GM12878 (cell line): ENCODE measurements around the gene PSRC1. TPM values are rescaled to one million over a fixed set of nuclear protein-coding genes. Genes with fewer than 3 reads are reported as not detected.

Experiments
- ATAC-seq: fragments of 200-7000 bp; cut with Tn5 transposase; 3 replicates; pipeline ENCODE4 v1.9.1; 2020; ENCODE audit warnings: mild to moderate bottlenecking, moderate library complexity
- BruUV-seq: library from RNA; stranded (reverse); fragments of 400-500 nt; replicated peaks from 2 replicates; lab custom pipeline; 2021; lab: Mats Ljungman, UMichigan
- CTCF ChIA-PET: fragments of 300-600 bp; sonication (Branson Sonifier 250); formaldehyde crosslinking; extraction: SDS; loops from one replicate; lab custom pipeline; 2021; ENCODE audit warnings: inconsistent platforms; lab: Yijun Ruan, JAX
- POLR2A ChIA-PET: fragments of 350-600 bp; formaldehyde crosslinking; extraction: SDS; loops from one replicate; lab custom pipeline; 2021; ENCODE audit warnings: inconsistent platforms; lab: Charles Lee
- RAD21 ChIA-PET: fragments of 300-600 bp; sonication (Branson Sonifier 250); formaldehyde crosslinking; loops from one replicate; lab custom pipeline; 2023; ENCODE audit warnings: antibody characterized with exemption; ENCODE audit not compliant: unreplicated experiment; lab: Charles Lee
- SMC1A ChIA-PET: fragments of 300-600 bp; sonication (Branson Sonifier 250); formaldehyde crosslinking; loops from one replicate; lab custom pipeline; 2023; ENCODE audit not compliant: unreplicated experiment, uncharacterized antibody; lab: Charles Lee
- DNase-seq: peaks from one replicate; pipeline ENCODE4 v3.0.0-alpha.2; 2011; ENCODE audit warnings: low read depth, low spot score
- FAIRE-seq: peaks from 3 replicates; lab custom pipeline; 2011; peaks lifted over from hg19 to GRCh38; lab: Jason Lieb, UNC
- H2AFZ ChIP-seq: 2 replicates; pipeline ENCODE4 v1.6.0; 2011; ENCODE audit warnings: low read depth, low read length, control low read depth; ENCODE audit not compliant: control insufficient read depth
- H3K27ac ChIP-seq: 2 replicates; pipeline ENCODE4 v1.5.1; 2011; ENCODE audit warnings: control low read depth; ENCODE audit not compliant: control insufficient read depth, insufficient read depth
- H3K27me3 ChIP-seq, 2 experiments: replicated peaks in 1 of 2; 2 replicates each; pipeline versions ENCODE4 v1.6.0 to v1.6.1; 2011; ENCODE audit warnings: low read length in 1 of 2; ENCODE audit not compliant: control insufficient read depth in 2 of 2, insufficient read depth in 2 of 2
- H3K36me3 ChIP-seq, 2 experiments: 2 replicates each; pipeline ENCODE4 v1.5.1; 2011; ENCODE audit warnings: low read length in 1 of 2; ENCODE audit not compliant: control insufficient read depth in 2 of 2, insufficient read depth in 2 of 2
- H3K4me1 ChIP-seq: 2 replicates; pipeline ENCODE4 v1.6.1; 2011; ENCODE audit warnings: mild to moderate bottlenecking, low read length, moderate library complexity, mixed read lengths; ENCODE audit not compliant: control insufficient read depth, insufficient read depth
- H3K4me2 ChIP-seq: 2 replicates; pipeline ENCODE4 v1.6.0; 2011; ENCODE audit warnings: control low read depth; ENCODE audit not compliant: control insufficient read depth, insufficient read depth
- H3K4me3 ChIP-seq: fragments of 200-600 bp; sonication (generic); 2 replicates; pipeline ENCODE4 v1.5.1; 2016
- H3K79me2 ChIP-seq: 2 replicates; pipeline ENCODE4 v1.6.0; 2011; ENCODE audit warnings: low read length; ENCODE audit not compliant: control insufficient read depth, insufficient read depth
- H3K9ac ChIP-seq: 2 replicates; pipeline ENCODE4 v1.8.0; 2011; ENCODE audit warnings: low read length, control low read depth, mixed read lengths; ENCODE audit not compliant: control insufficient read depth, insufficient read depth
- H3K9me3 ChIP-seq: replicated peaks from 3 replicates; pipeline ENCODE4 v1.5.1; 2011; ENCODE audit warnings: mild to moderate bottlenecking, low read length; ENCODE audit not compliant: control insufficient read depth, insufficient read depth
- H4K20me1 ChIP-seq: 2 replicates; pipeline ENCODE4 v1.6.0; 2011; ENCODE audit not compliant: control insufficient read depth, insufficient read depth
- BACH1 ChIP-seq: fragments of 450-650 bp; IDR thresholded peaks from 2 replicates; pipeline ENCODE4 v1.6.1; 2017; ENCODE audit warnings: mild to moderate bottlenecking, borderline replicate concordance
- CEBPB ChIP-seq, 2 experiments: fragments of 150-350 bp in 1 of 2; IDR thresholded peaks; 2 replicates each; pipeline ENCODE4 v1.6.1; 2012 to 2014; ENCODE audit warnings: low read depth in 2 of 2, low read length in 2 of 2, borderline replicate concordance in 1 of 2, inconsistent platforms in 1 of 2
- PAX5 ChIP-seq: IDR thresholded peaks from 2 replicates; pipeline ENCODE4 v1.6.1; 2011; ENCODE audit warnings: low read depth, low read length, borderline replicate concordance
- SIX5 ChIP-seq: IDR thresholded peaks from 2 replicates; pipeline ENCODE4 v1.6.1; 2011; ENCODE audit warnings: mild to moderate bottlenecking, low read depth, low read length, moderate library complexity; ENCODE audit not compliant: severe bottlenecking
- SMAD1 ChIP-seq: fragments of 450-650 bp; IDR thresholded peaks from 2 replicates; pipeline ENCODE4 v1.6.1; 2018; ENCODE audit warnings: mild to moderate bottlenecking, low read depth; ENCODE audit not compliant: partially characterized antibody
- STAT3 ChIP-seq: IDR thresholded peaks from 2 replicates; pipeline ENCODE4 v1.6.1; 2011; ENCODE audit warnings: low read depth, low read length, improper control_type of control experiment
- SUZ12 ChIP-seq: fragments of 200-600 bp; sonication (generic); IDR thresholded peaks from one replicate; pipeline ENCODE4 v1.6.1; 2018; ENCODE audit warnings: antibody characterized with exemption, mild to moderate bottlenecking; ENCODE audit not compliant: unreplicated experiment
- WGBS: methylation state at CpG from one replicate; pipeline ENCODE4 v1.1.6; 2016; ENCODE audit warnings: low lambda C conversion rate; ENCODE audit not compliant: insufficient replicate concordance, insufficient coverage; ENCODE audit errors: missing lambda C conversion rate; 5-methylcytosine and 5-hydroxymethylcytosine counted together
- in situ Hi-C: fragments of 300-500 bp; cut with MboI; formaldehyde crosslinking; loops from 9 replicates; pipeline ENCODE4 v1.14.3; 2018; ENCODE audit warnings: mixed read lengths
- intact Hi-C: fragments of 100-400 bp; cut with micrococcal nuclease; formaldehyde crosslinking; loops from one replicate; pipeline ENCODE4 v1.14.2; 2022; ENCODE audit not compliant: unreplicated experiment
- polyA plus RNA-seq, 11 experiments: library from polyadenylated mRNA; depleted of rRNA in 4 of 11; unstranded in 6 of 11; stranded (reverse) in 5 of 11; fragments of >200 nt; fragmentation: Nextera tagmentation in 4 of 11; fragmentation: Illumina TruSeq in 1 of 11; extraction: Ambion mirVana in 4 of 11; extraction: Trizol in 1 of 11; gene quantifications; 1 replicate in 1 of 11; 2 replicates in 10 of 11; pipeline versions ENCODE4 v1.2.1 to v1.2.3, GENCODE V29; 2011 to 2016; ENCODE audit warnings: inconsistent platforms in 2 of 11, missing spikeins in 2 of 11, low read depth in 1 of 11
- total RNA-seq, 4 experiments: library from RNA; depleted of rRNA in 3 of 4; stranded (reverse); fragments of >200 nt in 3 of 4; fragmentation: Illumina TruSeq in 1 of 4; extraction: Trizol in 1 of 4; gene quantifications; 2 replicates each; pipeline versions ENCODE4 v1.2.1 to v1.2.3, GENCODE V29; 2013 to 2021
- TF ChIP-seq, protein P1 (sequence below): fragments of 450-650 bp; IDR thresholded peaks from 2 replicates; pipeline ENCODE4 v1.6.1; 2017; ENCODE audit warnings: borderline replicate concordance
- TF ChIP-seq, protein P2 (sequence below): fragments of 450-650 bp; formaldehyde crosslinking; IDR thresholded peaks from 2 replicates; pipeline ENCODE4 v1.5.0; 2022; ENCODE audit warnings: mild to moderate bottlenecking, missing genetic modification characterization

PSRC1 gene
- total and polyA plus RNA-seq, 10 of the 15 experiments (the other 5 are each of a cell fraction or from before 2014, with no cell fraction given), result 1.2 to 11.8 (median 4.9) TPM

DNA sequence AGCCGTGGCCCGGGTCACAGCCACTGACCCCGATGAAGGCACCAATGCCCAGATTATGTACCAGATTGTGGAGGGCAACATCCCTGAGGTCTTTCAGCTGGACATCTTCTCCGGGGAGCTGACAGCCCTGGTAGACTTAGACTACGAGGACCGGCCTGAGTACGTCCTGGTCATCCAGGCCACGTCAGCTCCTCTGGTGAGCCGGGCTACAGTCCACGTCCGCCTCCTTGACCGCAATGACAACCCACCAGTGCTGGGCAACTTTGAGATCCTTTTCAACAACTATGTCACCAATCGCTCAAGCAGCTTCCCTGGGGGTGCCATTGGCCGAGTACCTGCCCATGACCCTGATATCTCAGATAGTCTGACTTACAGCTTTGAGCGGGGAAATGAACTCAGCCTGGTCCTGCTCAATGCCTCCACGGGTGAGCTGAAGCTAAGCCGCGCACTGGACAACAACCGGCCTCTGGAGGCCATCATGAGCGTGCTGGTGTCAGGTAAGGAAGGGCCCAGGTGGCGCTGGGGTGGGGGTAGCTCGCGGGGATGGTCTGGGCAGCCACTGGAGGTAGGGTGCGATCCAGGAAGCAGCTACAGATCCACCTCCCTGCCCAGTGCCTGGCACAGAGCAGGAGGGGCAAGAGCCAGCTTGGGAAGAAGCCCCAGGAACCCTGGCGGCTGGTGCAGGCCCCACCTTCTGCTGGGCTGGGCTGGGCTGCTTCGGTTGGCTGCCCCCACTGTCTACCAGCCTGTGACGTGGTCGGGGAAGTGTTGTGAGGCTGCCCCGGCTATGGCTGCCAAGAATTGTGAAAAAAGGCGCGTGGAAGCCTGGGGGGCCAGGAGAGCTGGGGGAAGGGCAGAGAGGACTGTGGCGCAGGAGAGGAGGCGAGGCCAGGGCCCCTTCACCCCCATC is 29.8 kb downstream of the PSRC1 start:
- ChIA-PET SMC1A (interaction anchor here (1.2 kb wide), 1 partner anchor 61 kb away, joined by 3 read pairs; no protein-coding TSS in a partner anchor), CTCF (interaction anchor here (0.6 to 1.6 kb wide), 4 partner anchors 10 to 279 kb away, joined by 3 to 11 read pairs (median 3); no protein-coding TSS in a partner anchor), POLR2A (no interaction called here), RAD21 (no interaction called here)
- no peaks in the 10 kb centered on the region for H3K9me3 ChIP-seq
- in situ Hi-C loops (no loop called here), intact Hi-C loops (no loop called here)
- TF ChIP-seq PAX5, result 0 out of 2 replicates have a peak, but pooled peaks have one; percentile 61
- no peak for TF ChIP-seq SUZ12
- no peak for TF ChIP-seq CEBPB (IDR thresholded peaks at IDR 0.05; ENCODE audit: borderline replicate concordance in 1 of 2, low read depth in 2 of 2, low read length in 2 of 2)
- H3K27ac ChIP-seq, result no peak overlapping the region
- DNase-seq, result no peak
- H3K4me1 ChIP-seq, result no peaks in the 10 kb centered on the region
- no peaks in the 10 kb centered on the region for H3K36me3 ChIP-seq
- H3K79me2 ChIP-seq, result no peaks in the 10 kb centered on the region
- H3K27me3 ChIP-seq, result peaks cover 2 to 4% of the 10 kb centered on the region in 2 experiments; a peak in 3 of 4 replicates
- no peak overlapping the region for H2AFZ ChIP-seq
- no peak overlapping the region for H3K4me2 ChIP-seq
- ATAC-seq, result peak; percentile 71
- H3K4me3 ChIP-seq, result no peak overlapping the region
- FAIRE-seq, result no peak
- WGBS, result 55% methylated on average over 33 of the region's 33 CpGs
- BruUV-seq, result no TSS peak
- H3K9ac ChIP-seq, result no peak overlapping the region
- H4K20me1 ChIP-seq, result no peaks in the 10 kb centered on the region

DNA sequence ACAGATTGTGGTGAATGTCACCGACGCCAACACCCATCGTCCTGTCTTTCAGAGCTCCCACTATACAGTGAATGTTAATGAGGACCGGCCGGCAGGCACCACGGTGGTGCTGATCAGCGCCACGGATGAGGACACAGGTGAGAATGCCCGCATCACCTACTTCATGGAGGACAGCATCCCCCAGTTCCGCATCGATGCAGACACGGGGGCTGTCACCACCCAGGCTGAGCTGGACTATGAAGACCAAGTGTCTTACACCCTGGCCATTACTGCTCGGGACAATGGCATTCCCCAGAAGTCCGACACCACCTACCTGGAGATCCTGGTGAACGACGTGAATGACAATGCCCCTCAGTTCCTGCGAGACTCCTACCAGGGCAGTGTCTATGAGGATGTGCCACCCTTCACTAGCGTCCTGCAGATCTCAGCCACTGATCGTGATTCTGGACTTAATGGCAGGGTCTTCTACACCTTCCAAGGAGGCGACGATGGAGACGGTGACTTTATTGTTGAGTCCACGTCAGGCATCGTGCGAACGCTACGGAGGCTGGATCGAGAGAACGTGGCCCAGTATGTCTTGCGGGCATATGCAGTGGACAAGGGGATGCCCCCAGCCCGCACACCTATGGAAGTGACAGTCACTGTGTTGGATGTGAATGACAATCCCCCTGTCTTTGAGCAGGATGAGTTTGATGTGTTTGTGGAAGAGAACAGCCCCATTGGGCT is 30.6 kb downstream of the PSRC1 start:
- ChIA-PET RAD21 (no interaction called here), SMC1A (no interaction called here), CTCF (interaction anchor here (1.4 kb wide), 1 partner anchor 246 kb away, joined by 3 read pairs; no protein-coding TSS in a partner anchor), POLR2A (no interaction called here)
- Histone ChIP-seq H3K27ac (no peak overlapping the region), H4K20me1 (no peaks in the 10 kb centered on the region), H3K27me3 (peaks cover 2 to 4% of the 10 kb centered on the region in 2 experiments; a peak in 3 of 4 replicates), H3K4me3 (no peak overlapping the region), H3K4me1 (no peaks in the 10 kb centered on the region), H3K4me2 (no peak overlapping the region), H3K79me2 (no peaks in the 10 kb centered on the region), H3K9ac (no peak overlapping the region), H3K9me3 (no peaks in the 10 kb centered on the region), H3K36me3 (no peaks in the 10 kb centered on the region), H2AFZ (no peak overlapping the region)
- in situ Hi-C loops (no loop called here), intact Hi-C loops (no loop called here)
- no TSS peak for BruUV-seq
- DNase-seq (no peak), FAIRE-seq (no peak), ATAC-seq (no peak)
- 81% methylated on average over 31 of the region's 31 CpGs for WGBS
- TF ChIP-seq, protein P1, sequence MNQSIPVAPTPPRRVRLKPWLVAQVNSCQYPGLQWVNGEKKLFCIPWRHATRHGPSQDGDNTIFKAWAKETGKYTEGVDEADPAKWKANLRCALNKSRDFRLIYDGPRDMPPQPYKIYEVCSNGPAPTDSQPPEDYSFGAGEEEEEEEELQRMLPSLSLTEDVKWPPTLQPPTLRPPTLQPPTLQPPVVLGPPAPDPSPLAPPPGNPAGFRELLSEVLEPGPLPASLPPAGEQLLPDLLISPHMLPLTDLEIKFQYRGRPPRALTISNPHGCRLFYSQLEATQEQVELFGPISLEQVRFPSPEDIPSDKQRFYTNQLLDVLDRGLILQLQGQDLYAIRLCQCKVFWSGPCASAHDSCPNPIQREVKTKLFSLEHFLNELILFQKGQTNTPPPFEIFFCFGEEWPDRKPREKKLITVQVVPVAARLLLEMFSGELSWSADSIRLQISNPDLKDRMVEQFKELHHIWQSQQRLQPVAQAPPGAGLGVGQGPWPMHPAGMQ, result no peak
- TF ChIP-seq SIX5 (no peak), STAT3 (no peak), BACH1 (no peak), SMAD1 (no peak)
- TF ChIP-seq, protein P2, sequence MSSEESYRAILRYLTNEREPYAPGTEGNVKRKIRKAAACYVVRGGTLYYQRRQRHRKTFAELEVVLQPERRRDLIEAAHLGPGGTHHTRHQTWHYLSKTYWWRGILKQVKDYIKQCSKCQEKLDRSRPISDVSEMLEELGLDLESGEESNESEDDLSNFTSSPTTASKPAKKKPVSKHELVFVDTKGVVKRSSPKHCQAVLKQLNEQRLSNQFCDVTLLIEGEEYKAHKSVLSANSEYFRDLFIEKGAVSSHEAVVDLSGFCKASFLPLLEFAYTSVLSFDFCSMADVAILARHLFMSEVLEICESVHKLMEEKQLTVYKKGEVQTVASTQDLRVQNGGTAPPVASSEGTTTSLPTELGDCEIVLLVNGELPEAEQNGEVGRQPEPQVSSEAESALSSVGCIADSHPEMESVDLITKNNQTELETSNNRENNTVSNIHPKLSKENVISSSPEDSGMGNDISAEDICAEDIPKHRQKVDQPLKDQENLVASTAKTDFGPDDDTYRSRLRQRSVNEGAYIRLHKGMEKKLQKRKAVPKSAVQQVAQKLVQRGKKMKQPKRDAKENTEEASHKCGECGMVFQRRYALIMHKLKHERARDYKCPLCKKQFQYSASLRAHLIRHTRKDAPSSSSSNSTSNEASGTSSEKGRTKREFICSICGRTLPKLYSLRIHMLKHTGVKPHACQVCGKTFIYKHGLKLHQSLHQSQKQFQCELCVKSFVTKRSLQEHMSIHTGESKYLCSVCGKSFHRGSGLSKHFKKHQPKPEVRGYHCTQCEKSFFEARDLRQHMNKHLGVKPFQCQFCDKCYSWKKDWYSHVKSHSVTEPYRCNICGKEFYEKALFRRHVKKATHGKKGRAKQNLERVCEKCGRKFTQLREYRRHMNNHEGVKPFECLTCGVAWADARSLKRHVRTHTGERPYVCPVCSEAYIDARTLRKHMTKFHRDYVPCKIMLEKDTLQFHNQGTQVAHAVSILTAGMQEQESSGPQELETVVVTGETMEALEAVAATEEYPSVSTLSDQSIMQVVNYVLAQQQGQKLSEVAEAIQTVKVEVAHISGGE (CRISPR knock-in tag), result no peak
